ENCODE data around the gene ZBTB3. TPM values are rescaled to one million over a fixed set of nuclear protein-coding genes. Genes with fewer than 3 reads are reported as not detected.
A peak's percentile ranks its signal among the peaks of the same experiment; 100 is the strongest.
"Not testable (repeated sequence)": the region's sequence is repeated elsewhere in the genome, so short reads cannot be mapped to it uniquely, and the experiment has no call there.

Gene ZBTB3
- total RNA-seq, 1 experiment from 2014 or later, result 16.5 TPM

GRCh38 chr11:62737196-62737595, 16.8 kb downstream of the ZBTB3 start:
- H3F3A ChIP-seq (ENCODE audit: insufficient read depth, low read depth), result peaks cover 47% of the 10 kb centered on the region
- H3K27ac ChIP-seq, result no peak overlapping the region
- peaks cover 28% of the 10 kb centered on the region for H3K79me2 ChIP-seq (ENCODE audit: low read depth)
- no peak for DNase-seq
- BruUV-seq (replicated peaks), result no TSS peak
- no peak overlapping the region for H2AFZ ChIP-seq
- ChIA-PET POLR2A (ENCODE audit: unreplicated experiment) (interaction anchor here (0.6 kb wide), 2 partner anchors 10 to 164 kb away, joined by 6 to 14 read pairs; partner anchors contain the start of genes EEF1G and HNRNPUL2), CTCF (no interaction called here)
- H3K4me3 ChIP-seq, result no peak overlapping the region
- no peaks in the 10 kb centered on the region for H3K9me2 ChIP-seq (ENCODE audit: insufficient read depth)
- no peak overlapping the region for H3K4me2 ChIP-seq
- H3K36me3 ChIP-seq (ENCODE audit: low read depth), result peaks cover 43% of the 10 kb centered on the region
- TF ChIP-seq, protein P1, sequence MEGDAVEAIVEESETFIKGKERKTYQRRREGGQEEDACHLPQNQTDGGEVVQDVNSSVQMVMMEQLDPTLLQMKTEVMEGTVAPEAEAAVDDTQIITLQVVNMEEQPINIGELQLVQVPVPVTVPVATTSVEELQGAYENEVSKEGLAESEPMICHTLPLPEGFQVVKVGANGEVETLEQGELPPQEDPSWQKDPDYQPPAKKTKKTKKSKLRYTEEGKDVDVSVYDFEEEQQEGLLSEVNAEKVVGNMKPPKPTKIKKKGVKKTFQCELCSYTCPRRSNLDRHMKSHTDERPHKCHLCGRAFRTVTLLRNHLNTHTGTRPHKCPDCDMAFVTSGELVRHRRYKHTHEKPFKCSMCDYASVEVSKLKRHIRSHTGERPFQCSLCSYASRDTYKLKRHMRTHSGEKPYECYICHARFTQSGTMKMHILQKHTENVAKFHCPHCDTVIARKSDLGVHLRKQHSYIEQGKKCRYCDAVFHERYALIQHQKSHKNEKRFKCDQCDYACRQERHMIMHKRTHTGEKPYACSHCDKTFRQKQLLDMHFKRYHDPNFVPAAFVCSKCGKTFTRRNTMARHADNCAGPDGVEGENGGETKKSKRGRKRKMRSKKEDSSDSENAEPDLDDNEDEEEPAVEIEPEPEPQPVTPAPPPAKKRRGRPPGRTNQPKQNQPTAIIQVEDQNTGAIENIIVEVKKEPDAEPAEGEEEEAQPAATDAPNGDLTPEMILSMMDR (conservative IDR thresholded peaks at IDR 0.05), result no peak
- TF ChIP-seq EZH2 (IDR thresholded peaks at IDR 0.05; ENCODE audit: low read depth), result no peak
- no peaks in the 10 kb centered on the region for H3K9me3 ChIP-seq (ENCODE audit: insufficient read depth, low read depth)
- intact Hi-C loops (cut with micrococcal nuclease; ENCODE audit: unreplicated experiment), result no loop called here
- no peaks in the 10 kb centered on the region for H3K27me3 ChIP-seq (ENCODE audit: insufficient read depth, low read depth)
- no peaks in the 10 kb centered on the region for H3K4me1 ChIP-seq (replicated peaks; ENCODE audit: insufficient read depth)
- peaks cover 5% of the 10 kb centered on the region; the same call in 1 of the 2 replicates for H4K20me1 ChIP-seq (ENCODE audit: insufficient read depth)

GRCh38 chr11:62732830-62733229, 21.1 kb downstream of the ZBTB3 start:
- no peak for DNase-seq
- Histone ChIP-seq H3K79me2 (ENCODE audit: low read depth) (peaks cover 66% of the 10 kb centered on the region), H3K4me3 (no peak overlapping the region), H2AFZ (no peak overlapping the region), H3K4me2 (no peak overlapping the region), H4K20me1 (ENCODE audit: insufficient read depth) (peaks cover 17% of the 10 kb centered on the region; the same call in 1 of the 2 replicates), H3F3A (ENCODE audit: insufficient read depth, low read depth) (peaks cover 33% of the 10 kb centered on the region), H3K36me3 (ENCODE audit: low read depth) (peaks cover 39% of the 10 kb centered on the region), H3K27me3 (ENCODE audit: insufficient read depth, low read depth) (no peaks in the 10 kb centered on the region), H3K27ac (no peak overlapping the region), H3K4me1 (replicated peaks; ENCODE audit: insufficient read depth) (peaks cover 11% of the 10 kb centered on the region), H3K9me2 (ENCODE audit: insufficient read depth) (no peaks in the 10 kb centered on the region), H3K9me3 (ENCODE audit: insufficient read depth, low read depth) (no peaks in the 10 kb centered on the region)
- intact Hi-C loops (cut with micrococcal nuclease; ENCODE audit: unreplicated experiment), result no loop called here
- TF ChIP-seq, protein P1 (conservative IDR thresholded peaks at IDR 0.05), result 0 out of 2 replicates have a peak, but pooled peaks have one; percentile 34
- no peak for TF ChIP-seq EZH2 (IDR thresholded peaks at IDR 0.05; ENCODE audit: low read depth)
- no TSS peak for BruUV-seq (replicated peaks)
- ChIA-PET CTCF (no interaction called here), POLR2A (ENCODE audit: unreplicated experiment) (no interaction called here)

- Histone ChIP-seq H3K27ac (peak overlapping the region; percentile 38), H3K4me3 (peak overlapping the region; percentile 84), H3K4me1 (replicated peaks; ENCODE audit: insufficient read depth) (peaks cover 11% of the 10 kb centered on the region), H3K4me2 (peak overlapping the region; percentile 97), H3K36me3 (ENCODE audit: low read depth) (peaks cover 31% of the 10 kb centered on the region), H4K20me1 (ENCODE audit: insufficient read depth) (peaks cover 31% of the 10 kb centered on the region), H3F3A (ENCODE audit: insufficient read depth, low read depth) (peaks cover 44% of the 10 kb centered on the region), H3K79me2 (ENCODE audit: low read depth) (peaks cover 83% of the 10 kb centered on the region)
- CTCF ChIA-PET, result interaction anchor here (0.6 to 0.7 kb wide), 2 partner anchors 14 to 136 kb away, joined by 6 to 8 read pairs; no protein-coding TSS in a partner anchor
- POLR2A ChIA-PET (ENCODE audit: unreplicated experiment), result interaction anchor here (0.6 kb wide), 3 partner anchors 23 to 102 kb away, joined by 3 to 14 read pairs (median 4); partner anchors contain the start of gene STX5
- H3K9me2 ChIP-seq (ENCODE audit: insufficient read depth); DNase-seq; BruUV-seq (replicated peaks); H3K27me3 ChIP-seq (ENCODE audit: insufficient read depth, low read depth); H2AFZ ChIP-seq; H3K9me3 ChIP-seq (ENCODE audit: insufficient read depth, low read depth); intact Hi-C loops (cut with micrococcal nuclease; ENCODE audit: unreplicated experiment): not testable (repeated sequence)
Observed at GRCh38 chr11:62730076-62730475, 23.9 kb downstream of the ZBTB3 start.
